ENCODE data around the gene EIF5A.
A peak's percentile ranks its signal among the peaks of the same experiment; 100 is the strongest.

EIF5A gene

DNA sequence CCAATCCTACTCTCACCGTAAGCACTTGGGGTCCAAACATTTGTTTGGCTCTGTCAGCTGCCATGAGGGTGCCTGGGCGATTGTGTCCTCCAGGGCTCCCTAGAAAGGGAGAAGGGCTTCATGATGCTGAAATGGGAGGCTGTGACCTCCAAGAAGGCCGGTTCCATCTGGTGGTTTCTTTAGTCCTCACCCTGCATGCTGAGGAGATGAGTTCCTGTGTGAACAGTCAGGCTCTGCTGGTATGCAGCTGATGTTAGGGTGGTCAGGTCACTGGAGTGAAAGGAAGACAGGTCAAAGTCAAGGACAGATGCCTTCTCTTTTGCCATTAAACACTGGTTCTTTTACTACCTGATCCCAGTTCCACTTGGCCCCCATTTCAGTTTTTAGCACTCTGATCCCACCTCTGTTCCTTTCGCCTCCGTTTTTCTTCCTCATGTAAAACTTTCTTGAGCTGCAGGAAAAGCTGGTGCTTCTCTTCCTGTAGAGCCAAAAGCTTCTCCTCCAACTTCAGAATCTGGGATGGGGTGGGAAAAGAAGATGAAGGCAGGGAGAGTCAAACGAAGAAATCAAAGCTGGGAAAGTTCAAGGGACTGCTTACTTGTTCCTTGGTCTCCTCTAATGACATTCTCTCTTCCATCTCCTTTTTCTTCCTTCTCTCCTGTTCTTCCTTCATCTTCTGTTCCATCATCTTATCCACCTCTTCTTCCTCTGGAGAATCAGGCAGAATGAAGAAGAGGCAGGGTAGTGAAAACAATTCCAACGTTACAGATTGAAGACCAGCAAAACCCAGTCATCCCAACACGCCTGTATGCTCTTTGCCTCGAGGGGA, 6.7 kb downstream of the EIF5A start:
- no peak for DNase-seq

DNA sequence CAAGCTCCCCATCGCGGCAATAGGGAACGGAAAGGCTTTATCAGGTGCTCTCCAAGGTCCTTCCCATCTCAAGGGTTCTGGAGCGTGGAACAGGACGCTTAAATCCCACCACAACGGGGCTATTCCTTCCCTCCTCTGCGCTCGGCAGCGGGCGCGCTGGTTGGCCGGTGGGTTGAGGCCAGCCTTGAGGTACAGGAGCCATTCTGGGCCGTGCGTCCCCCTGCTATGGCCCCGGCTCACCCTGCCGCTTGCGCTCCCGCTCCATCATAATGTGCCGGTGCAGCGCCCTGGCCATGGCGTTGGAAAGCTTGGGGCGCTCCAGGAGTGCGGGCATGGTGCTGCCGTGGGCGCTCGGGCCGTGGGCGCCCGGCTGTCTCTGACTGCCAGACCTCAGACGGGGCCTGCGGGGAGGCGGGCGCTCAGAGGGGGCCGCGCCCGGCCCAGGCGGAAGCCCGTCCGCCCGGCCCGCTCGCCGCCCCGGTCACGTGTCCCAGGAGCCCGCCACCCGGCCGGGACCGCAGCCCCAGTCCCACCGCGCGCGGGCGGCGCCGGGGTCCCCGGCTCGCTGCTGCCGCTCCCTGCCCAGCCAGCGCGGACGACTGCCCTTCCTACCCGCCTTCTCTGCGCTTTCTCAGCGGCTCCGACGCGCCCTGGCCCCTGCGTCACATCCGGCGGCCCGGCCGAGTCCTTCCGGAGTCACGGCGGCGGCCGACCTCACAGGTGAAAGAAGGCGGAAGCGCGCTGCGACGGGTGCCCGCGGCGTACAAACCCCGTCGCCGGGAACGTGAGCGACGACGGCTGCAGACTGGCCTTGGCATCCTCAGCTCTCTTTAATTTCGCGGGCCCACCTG, 7.5 kb downstream of the EIF5A start, which contains the start of gene GPS2:
GPS2 (minus strand) TSS at position 642 of the 851 bp plus-strand sequence; CDS start at position 334, 308 bp downstream.
- peak; percentile 89 for DNase-seq

DNA sequence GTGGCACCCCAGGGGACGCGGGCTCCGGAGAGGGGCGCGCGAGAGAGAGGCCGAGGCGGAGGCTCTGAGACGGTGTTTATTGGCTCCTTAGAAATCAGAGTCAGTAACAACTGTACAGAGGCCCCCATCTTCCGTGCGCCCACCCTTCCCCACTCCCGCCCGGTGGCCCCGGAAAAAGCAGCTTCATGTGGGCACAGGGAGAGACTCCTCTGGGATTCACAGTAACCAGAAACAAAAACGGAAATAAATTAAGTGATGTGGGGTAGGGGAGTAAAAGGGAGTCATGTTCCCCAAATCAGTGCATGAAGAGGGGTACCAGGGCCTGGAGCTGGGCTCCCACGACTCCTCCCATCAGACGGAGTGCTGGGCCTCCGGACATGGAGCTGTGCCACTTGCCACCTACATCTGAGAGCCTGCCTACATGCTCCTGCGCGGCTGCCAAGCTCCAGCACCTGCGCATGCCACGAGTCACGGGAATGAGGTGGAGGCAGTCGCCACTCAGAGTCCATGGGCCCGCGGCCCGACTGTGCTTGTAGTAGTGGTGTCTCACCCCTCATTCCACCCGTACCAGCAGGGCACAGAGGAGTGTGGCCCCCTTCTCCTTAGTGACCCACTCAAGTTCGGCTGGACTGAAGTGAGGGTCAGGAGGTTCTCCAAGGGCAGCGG, 8.3 kb downstream of the EIF5A start:
- no peak for DNase-seq

DNA sequence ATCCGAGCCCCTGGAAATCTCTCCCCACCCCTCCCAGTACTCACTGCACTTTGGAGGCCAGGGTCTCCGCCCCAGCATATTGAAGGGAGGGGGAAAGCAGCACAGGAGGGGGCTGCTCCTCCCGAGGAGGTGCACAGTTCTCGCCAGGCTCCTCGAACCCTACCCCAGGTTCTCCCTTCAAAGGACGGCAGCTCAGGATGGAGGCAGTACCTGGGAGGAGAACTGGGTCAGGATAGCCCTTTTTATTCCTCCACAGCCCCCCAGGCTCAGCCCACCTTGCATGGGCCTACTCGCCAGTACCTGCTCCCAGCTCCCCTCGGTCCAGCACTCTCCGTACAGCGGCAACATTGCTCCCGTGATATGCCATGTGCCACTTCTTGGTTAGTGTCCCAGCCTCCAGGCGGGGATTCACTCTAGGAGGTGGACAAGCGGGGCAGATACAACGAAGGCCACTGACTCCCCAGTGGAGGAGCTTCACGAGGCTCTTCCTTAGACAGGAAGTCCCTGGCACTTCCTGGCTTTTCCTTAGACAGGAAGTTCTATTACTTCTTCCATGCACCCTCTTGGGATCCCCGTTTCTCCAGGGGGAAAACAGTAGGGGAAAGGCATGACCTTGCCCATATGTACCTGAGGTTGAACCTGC, 9.9 kb downstream of the EIF5A start:
- DNase-seq, result no peak

DNA sequence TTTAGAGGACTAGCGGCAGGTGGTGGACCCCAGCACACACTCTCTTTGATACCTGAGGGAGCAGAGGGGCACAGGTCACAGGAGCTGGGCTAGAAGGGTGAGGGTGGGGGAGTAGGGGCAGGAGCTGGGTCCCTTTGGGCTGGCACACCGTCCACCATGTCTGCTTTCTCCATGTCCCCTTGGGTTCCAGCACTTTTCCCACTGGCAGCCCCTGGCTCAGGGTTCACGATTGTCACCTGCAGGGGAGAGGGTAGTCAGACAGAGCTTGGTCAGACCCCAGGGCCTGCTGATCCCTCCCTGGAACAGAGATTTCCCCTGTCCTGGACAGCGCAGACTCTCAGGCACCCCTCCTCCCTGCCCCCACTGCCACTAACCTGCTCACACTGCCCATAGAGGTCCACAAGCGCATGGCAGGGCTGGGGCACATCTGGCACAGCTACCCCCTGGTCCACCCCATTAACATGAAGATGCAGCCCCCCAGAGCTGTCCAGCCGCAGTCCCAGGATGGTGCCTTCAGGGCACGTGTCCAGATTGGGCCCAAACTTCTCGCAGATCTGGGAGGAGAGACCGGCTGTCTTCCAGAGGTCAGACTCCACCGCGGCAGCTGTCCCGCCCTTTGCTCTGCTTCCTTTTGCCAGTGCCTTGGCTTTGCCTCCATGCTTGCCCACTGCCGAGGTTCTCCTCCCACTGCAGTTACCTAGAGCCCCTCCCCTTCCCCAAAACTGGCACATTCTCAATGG, 10.9 kb downstream of the EIF5A start:
- DNase-seq, result no peak

DNA sequence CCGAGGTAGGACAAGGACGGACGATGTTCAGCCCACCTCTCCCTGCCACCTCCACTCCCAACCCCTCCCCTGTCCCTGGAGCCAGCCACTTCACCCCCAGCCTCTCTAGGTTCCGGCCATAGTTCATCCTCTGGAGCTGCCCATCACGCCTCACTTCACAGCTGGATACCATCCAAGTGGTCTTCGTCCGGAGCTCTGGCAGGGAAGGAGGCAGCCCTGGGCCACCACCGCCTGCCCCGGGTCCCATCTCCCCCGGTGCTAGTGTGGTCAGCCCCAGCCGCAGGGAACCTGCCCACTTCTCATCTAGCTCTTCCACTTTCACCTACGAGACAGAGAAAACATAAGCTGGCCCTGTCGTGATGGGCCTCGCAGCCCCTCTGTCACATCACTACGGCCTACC, 14.0 kb downstream of the EIF5A start:
- DNase-seq, result no peak

DNA sequence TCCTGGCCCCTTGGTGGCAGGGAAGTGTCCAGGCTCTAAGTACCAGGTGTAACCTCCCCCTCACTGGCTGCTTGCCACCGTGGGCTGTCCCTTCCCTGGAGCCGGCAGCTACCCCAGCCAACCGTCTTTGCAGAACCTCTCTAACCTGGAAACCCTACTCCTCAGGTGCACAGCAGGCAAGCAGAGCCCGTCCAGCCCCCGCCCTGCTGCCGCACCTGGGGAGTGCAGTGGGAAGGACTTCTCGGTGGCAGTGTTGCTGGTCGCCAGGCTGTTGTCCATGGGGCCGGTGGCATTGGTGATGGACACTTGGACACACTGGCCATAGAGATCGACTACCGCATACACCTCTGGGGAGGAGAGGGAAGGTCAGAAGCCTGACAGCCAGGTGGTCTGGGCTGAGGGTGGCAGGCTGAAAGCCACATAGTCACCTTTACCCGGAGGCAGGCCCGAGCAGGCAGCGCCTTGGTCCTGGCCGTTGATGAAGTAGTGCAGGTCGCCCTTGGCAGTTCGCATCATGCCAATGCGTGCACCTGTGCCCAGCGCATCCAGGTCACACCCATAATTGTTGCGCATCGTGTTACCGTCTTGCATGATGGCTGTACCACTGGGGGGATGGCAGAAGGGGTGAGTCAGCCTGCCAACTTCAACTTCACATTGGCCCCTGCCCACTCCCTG, 15.2 kb downstream of the EIF5A start:
- no peak for DNase-seq

DNA sequence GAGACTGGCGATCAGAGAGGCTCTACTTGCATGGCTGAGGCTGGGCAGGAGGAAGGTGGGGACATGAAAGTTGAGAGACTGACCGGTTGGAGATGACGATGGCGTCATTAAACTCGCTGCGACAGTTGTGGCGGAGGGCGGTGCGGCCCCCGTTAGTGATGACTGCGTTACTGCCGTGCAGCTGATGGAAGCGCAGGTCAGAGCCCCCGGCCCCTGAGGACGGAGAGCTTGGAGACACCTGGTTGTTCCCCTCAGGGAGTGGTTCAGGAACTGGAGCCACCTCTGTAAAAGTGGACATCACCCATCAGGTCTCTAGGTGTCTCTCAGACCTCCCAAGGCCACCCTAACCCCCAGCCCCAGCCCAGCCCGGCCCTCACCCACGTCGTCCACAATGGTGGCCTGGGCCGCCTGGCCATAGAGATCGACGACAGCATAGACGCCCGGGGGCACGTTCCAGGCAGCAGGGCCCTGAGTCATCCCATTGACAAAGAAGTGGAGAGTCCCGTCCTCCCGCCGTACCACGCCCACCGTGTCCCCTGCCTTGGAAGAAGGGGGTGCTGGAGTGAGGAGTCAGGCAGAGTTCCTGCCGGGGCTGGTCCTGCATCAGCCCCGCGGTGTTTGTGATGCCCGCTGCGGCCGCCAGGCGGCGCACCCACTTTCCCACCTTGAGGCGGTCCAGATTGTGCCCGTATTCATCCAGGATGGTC, 16.5 kb downstream of the EIF5A start:
- peak; percentile 57 for DNase-seq

GRCh38 chr17:7324438-7324779, 17.0 kb downstream of the EIF5A start:
- no peak for DNase-seq

- DNase-seq, result no peak
These were observed 17.7 kb downstream of the EIF5A start for GRCh38 chr17:7325031-7325528.

DNA sequence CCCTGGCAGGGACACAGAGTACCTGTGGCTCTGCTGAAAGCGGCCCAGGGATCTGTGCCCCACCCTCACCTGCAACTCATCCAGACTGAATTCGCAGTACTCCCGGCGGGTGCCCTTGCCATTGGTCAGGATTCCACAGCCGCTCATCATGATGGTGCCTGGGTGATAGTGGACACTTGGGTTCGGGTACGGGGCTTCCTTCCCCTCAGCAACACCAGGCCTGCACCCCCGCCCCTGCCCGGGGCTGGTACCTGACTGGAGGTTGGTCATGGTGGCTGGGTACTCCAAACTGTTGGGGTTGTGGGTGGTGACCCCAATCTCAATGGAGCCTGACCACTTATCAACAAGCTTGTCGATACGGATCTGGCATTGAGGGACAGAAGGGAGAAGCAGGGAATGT, 18.8 kb downstream of the EIF5A start:
- DNase-seq, result no peak

- DNase-seq, result no peak
These were observed 19.6 kb downstream of the EIF5A start for GRCh38 chr17:7327056-7327455.

GRCh38 chr17:7327501-7327900, 20.1 kb downstream of the EIF5A start:
- DNase-seq, result no peak

DNA sequence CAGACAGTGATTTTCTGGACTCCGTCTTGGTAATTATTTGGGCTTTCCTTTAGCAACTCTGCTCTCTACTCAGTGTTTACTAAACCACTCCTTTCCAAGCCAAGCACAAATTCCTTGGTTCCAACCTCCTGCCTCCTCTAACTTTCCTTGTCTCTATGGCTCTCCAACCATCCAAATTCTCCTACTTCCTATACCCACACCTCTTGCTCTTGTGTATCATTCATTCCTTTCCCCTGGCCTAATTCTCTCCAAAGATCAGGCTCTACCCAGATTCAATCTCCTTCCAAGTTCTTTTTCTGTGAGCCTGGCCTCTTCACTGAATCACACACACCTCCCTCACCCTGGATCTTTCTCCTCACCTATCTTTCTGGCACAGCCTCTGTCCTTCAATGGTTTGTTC, 20.6 kb downstream of the EIF5A start:
- no peak for DNase-seq

DNA sequence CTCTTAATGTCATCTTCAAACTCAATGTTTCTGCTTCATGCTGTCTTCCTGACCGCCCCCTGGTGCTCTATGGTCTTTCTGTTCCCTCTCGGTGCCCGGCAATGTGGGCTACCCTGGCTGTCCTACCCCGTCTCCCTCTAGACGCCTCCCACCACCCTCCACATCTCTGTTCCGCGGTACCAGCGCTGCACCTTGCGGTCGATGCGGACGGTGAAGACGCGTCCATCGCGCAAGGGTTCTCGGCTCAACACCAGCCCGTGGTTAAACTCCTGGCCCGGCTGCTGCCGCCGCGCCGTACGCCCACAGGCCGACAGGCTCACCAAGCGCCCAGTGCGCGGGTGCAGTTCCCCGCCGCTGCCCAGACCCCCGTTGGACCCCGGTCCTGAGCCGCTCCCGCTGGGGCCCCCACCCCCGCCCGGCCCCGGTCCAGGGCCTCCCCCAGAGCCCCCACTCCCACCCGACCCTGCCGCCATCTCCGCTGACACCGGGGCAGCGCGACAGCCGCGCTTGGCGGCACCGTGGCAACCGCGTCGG, 21.5 kb downstream of the EIF5A start, which contains the start of gene NEURL4:
NEURL4 (minus strand) TSS at position 496 of the 534 bp plus-strand sequence; CDS start at position 473, 23 bp downstream.
- DNase-seq, result no peak

- DNase-seq, result peak; percentile 92
These were observed 22.1 kb downstream of the EIF5A start for GRCh38 chr17:7329374-7329996.

GRCh38 chr17:7329997-7330637, 22.7 kb downstream of the EIF5A start:
- DNase-seq, result peak; percentile 68

- no peak for DNase-seq
These were observed 23.2 kb downstream of the EIF5A start for GRCh38 chr17:7330638-7331015.

DNA sequence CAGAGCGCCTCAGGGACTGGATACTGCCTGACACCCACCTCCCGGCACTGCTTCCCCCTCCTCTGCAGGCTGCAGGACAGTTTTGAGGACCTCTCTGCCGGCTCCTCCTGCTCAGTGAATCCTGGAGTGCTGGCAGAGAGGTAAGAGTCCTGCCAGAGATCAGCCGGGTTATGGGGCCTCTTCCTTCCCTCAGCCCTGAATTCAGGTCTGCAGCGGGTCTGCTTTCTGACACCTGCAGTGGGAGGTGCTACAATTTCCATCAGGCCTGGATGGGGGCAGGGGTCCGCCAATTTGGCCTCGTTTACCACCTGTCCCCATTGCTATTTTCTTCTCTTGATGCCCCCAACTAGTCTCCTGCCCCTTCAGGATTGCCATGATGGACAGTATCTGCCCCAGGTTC, 24.7 kb downstream of the EIF5A start:
- no peak for DNase-seq
